ENCODE measurements around the gene DHRS12.

DHRS12 gene

GRCh38 chr13:51728275-51728673 lies 75.7 kb downstream of the DHRS12 start:
- DNase-seq (ENCODE audit: low read depth in 2 of 2): no peak

- DNase-seq (ENCODE audit: low read depth in 2 of 2): no peak
These were observed 76.2 kb downstream of the DHRS12 start for GRCh38 chr13:51727634-51728274.

GRCh38 chr13:51726446-51727193 lies 77.3 kb downstream of the DHRS12 start:
- DNase-seq (ENCODE audit: low read depth in 2 of 2): no peak

- DNase-seq (ENCODE audit: low read depth in 2 of 2): no peak
These were observed 79.2 kb downstream of the DHRS12 start for GRCh38 chr13:51724721-51725120.

GRCh38 chr13:51723529-51723928 lies 80.4 kb downstream of the DHRS12 start:
- DNase-seq (ENCODE audit: low read depth in 2 of 2): no peak

GRCh38 chr13:51721496-51721895 lies 82.5 kb downstream of the DHRS12 start:
- no peak for DNase-seq (ENCODE audit: low read depth in 2 of 2)

- DNase-seq (ENCODE audit: low read depth in 2 of 2): no peak
These were observed 84.6 kb downstream of the DHRS12 start for GRCh38 chr13:51719394-51719793.
